Mesenchymal stem cell (in vitro differentiated cells and primary cell): ENCODE data around the gene WSCD1.

Experiments used
- DNase-seq: peaks from one replicate; pipeline ENCODE4 v3.0.0-alpha.2; 2013
- H2AFZ ChIP-seq: one replicate; pipeline ENCODE4 v1.6.1; 2013; ENCODE audit warnings: low read depth, mild to moderate bottlenecking, control low read depth, inconsistent platforms, low read length, moderate library complexity
- H2AK5ac ChIP-seq: 2 replicates; pipeline ENCODE4 v1.6.1; 2013; ENCODE audit warnings: low read length, moderate library complexity, mild to moderate bottlenecking, inconsistent platforms; ENCODE audit not compliant: severe bottlenecking
- H2BK120ac ChIP-seq: one replicate; pipeline ENCODE4 v1.6.1; 2013; ENCODE audit warnings: low read depth, mild to moderate bottlenecking, inconsistent platforms, low read length, moderate library complexity
- H2BK12ac ChIP-seq, 2 experiments: one replicate each; pipeline ENCODE4 v1.6.1; 2013; ENCODE audit warnings: inconsistent platforms in 2 of 2, low read length in 2 of 2, mild to moderate bottlenecking in 2 of 2, moderate library complexity in 2 of 2, control low read depth in 1 of 2
- H2BK15ac ChIP-seq: one replicate; pipeline ENCODE4 v1.6.1; 2013; ENCODE audit warnings: mild to moderate bottlenecking, low read depth, inconsistent platforms; ENCODE audit not compliant: poor library complexity, severe bottlenecking
- H2BK5ac ChIP-seq: 2 replicates; pipeline ENCODE4 v1.6.1; 2013; ENCODE audit warnings: low read depth, mild to moderate bottlenecking, low read length, control low read depth, inconsistent platforms; ENCODE audit not compliant: poor library complexity, severe bottlenecking
- H3K14ac ChIP-seq, 2 experiments: one replicate each; pipeline ENCODE4 v1.6.1; 2013; ENCODE audit warnings: inconsistent platforms in 2 of 2, low read length in 2 of 2, control low read depth in 1 of 2, mild to moderate bottlenecking in 1 of 2, moderate library complexity in 1 of 2
- H3K18ac ChIP-seq, 2 experiments: one replicate each; pipeline ENCODE4 v1.6.1; 2013; ENCODE audit warnings: inconsistent platforms in 2 of 2, low read length in 2 of 2, control low read depth in 1 of 2, low read depth in 1 of 2, mild to moderate bottlenecking in 1 of 2
- H3K23ac ChIP-seq, 2 experiments: one replicate each; pipeline ENCODE4 v1.6.1; 2013; ENCODE audit warnings: inconsistent platforms in 2 of 2, low read length in 2 of 2, mild to moderate bottlenecking in 2 of 2, moderate library complexity in 2 of 2, control low read depth in 1 of 2
- H3K27ac ChIP-seq: 2 replicates; pipeline ENCODE4 v1.5.1; 2013; ENCODE audit warnings: mild to moderate bottlenecking, moderate library complexity, low read length, control low read depth, inconsistent platforms; ENCODE audit not compliant: poor library complexity, severe bottlenecking
- H3K27me3 ChIP-seq, 2 experiments: 2 replicates each; pipeline versions ENCODE4 v1.6.1 to v1.7.0; 2013; ENCODE audit warnings: low read length in 2 of 2, mild to moderate bottlenecking in 2 of 2, moderate library complexity in 2 of 2, control low read depth in 1 of 2, inconsistent platforms in 1 of 2; ENCODE audit not compliant: control insufficient read depth in 1 of 2, insufficient read depth in 1 of 2
- H3K36me3 ChIP-seq, 2 experiments: 2 replicates each; pipeline versions ENCODE4 v1.6.1 to v1.7.0; 2013; ENCODE audit warnings: low read length in 2 of 2, control low read depth in 1 of 2, inconsistent platforms in 1 of 2, low read depth in 1 of 2, mild to moderate bottlenecking in 1 of 2; ENCODE audit not compliant: insufficient read depth in 2 of 2, control insufficient read depth in 1 of 2
- H3K4ac ChIP-seq, 2 experiments: one replicate each; pipeline ENCODE4 v1.6.1; 2013; ENCODE audit warnings: inconsistent platforms in 2 of 2, low read length in 2 of 2, mild to moderate bottlenecking in 2 of 2, moderate library complexity in 2 of 2, control low read depth in 1 of 2, low read depth in 1 of 2
- H3K4me1 ChIP-seq: 2 replicates; pipeline ENCODE4 v1.6.1; 2013; ENCODE audit warnings: low read depth, low read length, control low read depth; ENCODE audit not compliant: control insufficient read depth, insufficient read depth
- H3K4me2 ChIP-seq: 2 replicates; pipeline ENCODE4 v1.6.1; 2013; ENCODE audit warnings: low read length, mild to moderate bottlenecking, inconsistent platforms; ENCODE audit not compliant: poor library complexity, severe bottlenecking
- H3K4me3 ChIP-seq, 2 experiments: 2 replicates each; pipeline versions ENCODE4 v1.5.1 to v1.7.0; 2013; ENCODE audit warnings: low read length in 2 of 2, mild to moderate bottlenecking in 2 of 2, control low read depth in 1 of 2, low read depth in 1 of 2; ENCODE audit not compliant: insufficient read depth in 1 of 2
- H3K79me1 ChIP-seq: replicated peaks from 2 replicates; pipeline ENCODE4 v1.6.1; 2013; ENCODE audit warnings: mild to moderate bottlenecking, control low read depth, low read length, inconsistent platforms; ENCODE audit not compliant: poor library complexity, severe bottlenecking
- H3K9ac ChIP-seq: 2 replicates; pipeline ENCODE4 v1.7.0; 2013; ENCODE audit warnings: mild to moderate bottlenecking, low read length, moderate library complexity
- H3K9me3 ChIP-seq: 2 replicates; pipeline ENCODE4 v1.7.0; 2013; ENCODE audit warnings: mild to moderate bottlenecking, low read length; ENCODE audit not compliant: control insufficient read depth
- H4K8ac ChIP-seq: one replicate; pipeline ENCODE4 v1.6.1; 2013; ENCODE audit warnings: inconsistent platforms, mild to moderate bottlenecking, low read length, moderate library complexity
- H4K91ac ChIP-seq: one replicate; pipeline ENCODE4 v1.6.1; 2013; ENCODE audit warnings: mild to moderate bottlenecking, low read length, inconsistent platforms
- WGBS: methylation state at CpG from one replicate; pipeline ENCODE4 v1.1.7; 2013; ENCODE audit warnings: mixed read lengths; 5-methylcytosine and 5-hydroxymethylcytosine counted together

WSCD1 gene

DNA sequence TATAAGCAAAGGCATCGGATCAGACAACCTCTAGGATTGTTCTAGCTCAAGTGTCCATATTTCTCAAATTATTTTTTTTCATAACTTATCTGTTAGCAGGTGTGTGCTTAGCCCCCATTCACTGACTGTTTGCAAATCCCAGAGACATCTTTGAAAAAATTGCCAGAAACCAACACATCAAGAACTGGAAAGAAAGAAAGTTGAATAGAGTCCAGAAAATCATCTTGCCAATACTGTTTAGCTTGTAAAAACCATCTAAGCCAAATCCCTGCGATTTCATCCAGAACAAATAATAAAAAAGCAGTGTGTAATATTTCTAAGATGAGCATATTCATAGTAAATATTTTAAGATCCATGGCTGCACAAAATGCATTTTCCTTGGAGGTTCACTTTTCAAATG, 64.5 kb downstream of the WSCD1 start:
- H3K36me3 ChIP-seq: no peaks in the 10 kb centered on the region

DNA sequence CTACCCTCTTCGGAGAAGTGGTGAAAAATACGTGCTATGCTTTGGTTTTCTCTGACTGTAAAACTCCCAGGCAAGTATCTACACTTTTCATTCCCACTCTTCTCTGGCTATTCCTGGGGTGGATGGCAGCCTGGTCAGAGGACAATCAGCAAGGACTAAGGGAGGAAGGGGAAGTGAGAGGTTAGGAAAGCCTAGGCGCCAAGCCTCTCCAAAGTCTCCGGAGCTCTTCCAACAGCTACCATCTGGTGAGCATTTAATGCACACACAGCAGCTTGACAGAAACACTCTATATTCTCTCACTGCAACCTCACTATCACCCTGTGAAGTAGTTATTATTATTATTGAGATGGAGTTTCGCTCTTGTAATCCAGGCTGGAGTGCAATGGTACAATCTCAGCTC, 65.1 kb downstream of the WSCD1 start:
- H2BK12ac ChIP-seq: no peak overlapping the region
- H2BK5ac ChIP-seq: no peak overlapping the region
- no peak overlapping the region for H3K9ac ChIP-seq
- WGBS: no CpG with 5 or more reads among the region's 5 CpGs
- H3K23ac ChIP-seq: no peak overlapping the region
- no peak overlapping the region for H2AFZ ChIP-seq
- no peak overlapping the region for H2AK5ac ChIP-seq
- no peak overlapping the region for H3K14ac ChIP-seq
- peaks cover 0 to 22% of the 10 kb centered on the region in 2 experiments for H3K27me3 ChIP-seq
- no peak for DNase-seq
- no peak overlapping the region for H3K4me2 ChIP-seq
- no peaks in the 10 kb centered on the region for H3K4me1 ChIP-seq
- no peak overlapping the region for H4K8ac ChIP-seq
- H2BK15ac ChIP-seq: no peak overlapping the region
- H3K27ac ChIP-seq: no peak overlapping the region
- no peak overlapping the region for H3K18ac ChIP-seq
- no peak overlapping the region for H4K91ac ChIP-seq
- no peaks in the 10 kb centered on the region for H3K9me3 ChIP-seq
- H3K36me3 ChIP-seq: no peaks in the 10 kb centered on the region
- H3K4me3 ChIP-seq: no peak overlapping the region
- no peak overlapping the region for H3K4ac ChIP-seq
- H3K79me1 ChIP-seq: no peaks in the 10 kb centered on the region
- no peak overlapping the region for H2BK120ac ChIP-seq

More for the DNA sequence above, 64.5 kb downstream of the WSCD1 start:
- no peak overlapping the region for H3K14ac ChIP-seq
- no peak overlapping the region for H3K4me2 ChIP-seq
- no peaks in the 10 kb centered on the region for H3K9me3 ChIP-seq
- H3K79me1 ChIP-seq: no peaks in the 10 kb centered on the region
- peaks cover 0 to 21% of the 10 kb centered on the region in 2 experiments for H3K27me3 ChIP-seq
- no peak overlapping the region for H2AFZ ChIP-seq
- no peak overlapping the region for H3K4me3 ChIP-seq
- no peak overlapping the region for H4K8ac ChIP-seq
- H3K23ac ChIP-seq: no peak overlapping the region
- WGBS: 92% methylated on average over 1 of the region's 2 CpGs
- no peak overlapping the region for H2BK5ac ChIP-seq
- no peak overlapping the region for H2BK12ac ChIP-seq
- DNase-seq: no peak
- no peak overlapping the region for H2BK120ac ChIP-seq
- H3K9ac ChIP-seq: no peak overlapping the region
- H2BK15ac ChIP-seq: no peak overlapping the region
- H4K91ac ChIP-seq: no peak overlapping the region
- no peaks in the 10 kb centered on the region for H3K4me1 ChIP-seq
- no peak overlapping the region for H3K27ac ChIP-seq
- H3K18ac ChIP-seq: no peak overlapping the region
- no peak overlapping the region for H3K4ac ChIP-seq
- H2AK5ac ChIP-seq: no peak overlapping the region

DNA sequence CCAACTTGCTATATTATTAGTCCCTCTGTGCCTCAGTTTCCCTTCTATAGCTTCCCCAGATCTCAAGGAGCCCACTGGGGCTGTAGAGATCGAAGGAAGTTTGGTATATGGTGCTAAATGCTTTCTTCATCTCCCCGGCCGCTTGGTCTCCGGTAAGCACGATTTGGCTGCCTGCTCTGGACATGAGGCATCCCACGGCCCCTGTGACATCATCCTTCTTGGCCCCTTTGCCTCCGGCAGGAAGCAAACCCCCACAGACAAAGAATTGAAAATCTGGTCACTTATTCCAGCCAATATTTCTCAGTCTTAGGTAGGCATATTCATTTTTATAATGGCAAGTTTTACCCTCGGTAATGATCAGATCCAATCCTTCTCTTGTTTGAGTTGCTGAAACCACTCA, 65.8 kb downstream of the WSCD1 start:
- Histone ChIP-seq H4K91ac (no peak overlapping the region), H3K36me3 (no peaks in the 10 kb centered on the region), H3K4me2 (no peak overlapping the region), H2AK5ac (no peak overlapping the region), H2BK12ac (no peak overlapping the region), H4K8ac (no peak overlapping the region), H3K18ac (no peak overlapping the region), H2BK5ac (no peak overlapping the region), H3K4me1 (no peaks in the 10 kb centered on the region), H3K9me3 (no peaks in the 10 kb centered on the region), H3K4ac (no peak overlapping the region), H2BK120ac (no peak overlapping the region), H3K27me3 (peaks cover 0 to 22% of the 10 kb centered on the region in 2 experiments), H3K14ac (no peak overlapping the region), H3K23ac (no peak overlapping the region), H2BK15ac (no peak overlapping the region), H3K27ac (no peak overlapping the region), H3K9ac (no peak overlapping the region), H2AFZ (no peak overlapping the region), H3K79me1 (no peaks in the 10 kb centered on the region), H3K4me3 (no peak overlapping the region)
- WGBS: 83% methylated on average over 8 of the region's 8 CpGs
- DNase-seq: no peak

DNA sequence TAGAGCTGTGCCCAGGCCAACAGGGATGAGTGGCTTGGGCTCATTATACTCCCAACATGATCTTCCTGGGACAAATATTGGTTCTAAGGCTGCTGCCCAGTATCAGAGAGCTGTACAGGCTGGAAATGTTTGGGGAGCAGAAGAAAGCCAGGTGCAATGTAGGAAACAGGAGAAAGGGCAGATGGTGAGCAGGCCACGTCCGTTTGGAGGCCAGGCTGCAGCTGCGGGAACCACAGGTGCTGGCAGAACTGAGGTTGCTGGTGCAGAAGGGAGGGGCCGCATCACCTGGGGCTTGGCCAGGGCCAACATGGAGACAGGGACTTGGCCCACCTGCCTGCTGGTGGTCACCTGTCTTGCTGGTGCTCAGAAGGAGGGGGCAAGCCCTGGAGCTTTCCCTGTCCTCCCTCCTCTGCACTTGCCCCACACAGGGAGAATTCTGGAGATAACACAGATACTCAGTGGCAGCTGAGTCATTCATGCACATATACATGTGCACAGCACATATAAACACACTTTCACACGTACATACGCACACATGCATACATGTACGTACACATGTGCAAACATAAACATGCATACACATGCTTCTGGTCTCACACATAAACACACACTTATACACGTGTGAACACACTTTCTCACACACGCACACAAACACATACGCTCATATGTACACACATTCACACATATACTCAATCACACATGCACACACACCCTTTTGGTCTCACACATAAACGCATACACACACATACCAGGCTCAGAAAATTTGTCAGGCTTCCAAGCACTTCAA, 67.7 kb downstream of the WSCD1 start:
- no peaks in the 10 kb centered on the region for H3K79me1 ChIP-seq
- H3K18ac ChIP-seq: no peak overlapping the region
- H2BK15ac ChIP-seq: no peak overlapping the region
- no peak for DNase-seq
- no peak overlapping the region for H3K27ac ChIP-seq
- H3K9ac ChIP-seq: no peak overlapping the region
- H3K36me3 ChIP-seq: no peaks in the 10 kb centered on the region
- H2BK120ac ChIP-seq: no peak overlapping the region
- no peak overlapping the region for H3K14ac ChIP-seq
- H2AK5ac ChIP-seq: no peak overlapping the region
- no peak overlapping the region for H3K23ac ChIP-seq
- no peak overlapping the region for H3K4me2 ChIP-seq
- no peak overlapping the region for H4K91ac ChIP-seq
- no peaks in the 10 kb centered on the region for H3K4me1 ChIP-seq
- H2BK12ac ChIP-seq: no peak overlapping the region
- no peak overlapping the region for H3K4me3 ChIP-seq
- H3K9me3 ChIP-seq: no peaks in the 10 kb centered on the region
- H3K27me3 ChIP-seq: peaks cover 0 to 18% of the 10 kb centered on the region in 2 experiments
- no peak overlapping the region for H3K4ac ChIP-seq
- H2BK5ac ChIP-seq: no peak overlapping the region
- no peak overlapping the region for H4K8ac ChIP-seq
- WGBS: 76% methylated on average over 11 of the region's 11 CpGs
- no peak overlapping the region for H2AFZ ChIP-seq
